Astrocyte (in vitro differentiated cells and primary cell): ENCODE results near the gene TBRG4. TPM values are rescaled to one million over a fixed set of nuclear protein-coding genes. Genes with fewer than 3 reads are reported as not detected.

Experiments
- DNase-seq: peaks from one replicate; pipeline ENCODE4 v3.0.0-alpha.2; 2010; ENCODE audit warnings: low read depth
- FAIRE-seq: peaks from 2 replicates; lab custom pipeline; 2011; peaks lifted over from hg19 to GRCh38; lab: Jason Lieb, UNC
- H2AFZ ChIP-seq: 2 replicates; pipeline ENCODE4 v1.6.0; 2012; ENCODE audit warnings: low read depth, low read length, inconsistent platforms
- H3K27ac ChIP-seq: 2 replicates; pipeline ENCODE4 v1.5.1; 2011; ENCODE audit warnings: low read depth, low read length, inconsistent platforms
- H3K27me3 ChIP-seq: 2 replicates; pipeline ENCODE4 v1.6.0; 2011; ENCODE audit warnings: low read length, inconsistent platforms; ENCODE audit not compliant: insufficient read depth
- H3K36me3 ChIP-seq: 2 replicates; pipeline ENCODE4 v1.5.1; 2011; ENCODE audit warnings: low read length, inconsistent platforms; ENCODE audit not compliant: insufficient read depth
- H3K4me1 ChIP-seq: 2 replicates; pipeline ENCODE4 v1.5.1; 2011; ENCODE audit warnings: low read length, inconsistent platforms; ENCODE audit not compliant: insufficient read depth
- H3K4me2 ChIP-seq: 2 replicates; pipeline ENCODE4 v1.6.0; 2012; ENCODE audit warnings: low read length, inconsistent platforms
- H3K4me3 ChIP-seq: 2 replicates; pipeline ENCODE4 v1.5.1; 2011; ENCODE audit warnings: low read depth, mild to moderate bottlenecking, low read length, inconsistent platforms; ENCODE audit not compliant: insufficient read depth
- H3K79me2 ChIP-seq: 2 replicates; pipeline ENCODE4 v1.6.0; 2012; ENCODE audit warnings: mild to moderate bottlenecking, low read length, inconsistent platforms; ENCODE audit not compliant: insufficient read depth
- H3K9ac ChIP-seq: 2 replicates; pipeline ENCODE4 v1.6.0; 2012; ENCODE audit warnings: mild to moderate bottlenecking, low read length, inconsistent platforms
- H3K9me3 ChIP-seq: 2 replicates; pipeline ENCODE4 v1.5.1; 2012; ENCODE audit warnings: low read depth, mild to moderate bottlenecking, low read length, inconsistent platforms; ENCODE audit not compliant: insufficient read depth
- H4K20me1 ChIP-seq: 2 replicates; pipeline ENCODE4 v1.6.0; 2012; ENCODE audit warnings: low read length, inconsistent platforms; ENCODE audit not compliant: insufficient read depth
- H3K27ac Mint-ChIP-seq: one replicate; pipeline ENCODE4 v1.8.0; 2021; ENCODE audit warnings: mild to moderate bottlenecking, mixed read lengths; ENCODE audit not compliant: unreplicated experiment
- H3K27me3 Mint-ChIP-seq: one replicate; pipeline ENCODE4 v1.8.0; 2021; ENCODE audit warnings: low read depth, mixed read lengths; ENCODE audit not compliant: unreplicated experiment
- H3K36me3 Mint-ChIP-seq: one replicate; pipeline ENCODE4 v1.8.0; 2021; ENCODE audit warnings: low read depth, mixed read lengths; ENCODE audit not compliant: unreplicated experiment
- H3K4me1 Mint-ChIP-seq: one replicate; pipeline ENCODE4 v1.8.0; 2021; ENCODE audit warnings: low read depth, mixed read lengths; ENCODE audit not compliant: unreplicated experiment
- H3K4me3 Mint-ChIP-seq: one replicate; pipeline ENCODE4 v1.8.0; 2021; ENCODE audit warnings: mild to moderate bottlenecking, moderate library complexity, mixed read lengths; ENCODE audit not compliant: unreplicated experiment
- H3K9me3 Mint-ChIP-seq: one replicate; pipeline ENCODE4 v1.8.0; 2021; ENCODE audit warnings: mild to moderate bottlenecking, mixed read lengths; ENCODE audit not compliant: unreplicated experiment
- CTCF ChIP-seq: IDR thresholded peaks from 2 replicates; pipeline ENCODE4 v1.5.1; 2011; ENCODE audit warnings: low read depth, mild to moderate bottlenecking, inconsistent platforms, low read length, moderate library complexity; ENCODE audit not compliant: insufficient read depth
- EZH2 ChIP-seq: IDR thresholded peaks from 2 replicates; pipeline ENCODE4 v1.6.1; 2012; ENCODE audit warnings: mild to moderate bottlenecking, low read length, inconsistent platforms; ENCODE audit not compliant: insufficient read depth
- total RNA-seq: library from RNA; stranded (reverse); gene quantifications from 2 replicates; pipeline ENCODE4 v1.2.1, GENCODE V29; 2021

The TBRG4 gene
- total RNA-seq, 1 donor from 2014 or later = 65.2 TPM

GRCh38 chr7:45105588-45106188 lies 5.8 kb downstream of the TBRG4 start:
- Histone ChIP-seq H3K9ac (peak overlapping the region; percentile 10), H3K4me2 (no peak overlapping the region), H2AFZ (no peak overlapping the region), H3K27me3 (no peaks in the 10 kb centered on the region), H3K4me3 (no peak overlapping the region), H3K27ac (no peak overlapping the region), H4K20me1 (peaks cover 84% of the 10 kb centered on the region), H3K36me3 (peaks cover 58% of the 10 kb centered on the region), H3K9me3 (no peaks in the 10 kb centered on the region), H3K4me1 (peaks cover 6% of the 10 kb centered on the region), H3K79me2 (peaks cover 71% of the 10 kb centered on the region)
- DNase-seq = no peak
- no peak for FAIRE-seq
- H3K27ac Mint-ChIP-seq = no peak overlapping the region
- H3K4me1 Mint-ChIP-seq = peaks cover 14% of the 10 kb centered on the region
- no peak overlapping the region for H3K4me3 Mint-ChIP-seq
- H3K27me3 Mint-ChIP-seq = no peaks in the 10 kb centered on the region
- peaks cover 6% of the 10 kb centered on the region for H3K36me3 Mint-ChIP-seq
- TF ChIP-seq CTCF = no peak
- TF ChIP-seq EZH2 = no peak
- H3K9me3 Mint-ChIP-seq = no peaks in the 10 kb centered on the region

GRCh38 chr7:45104844-45105587 lies 6.5 kb downstream of the TBRG4 start:
- no peak overlapping the region for H2AFZ ChIP-seq
- H3K27me3 ChIP-seq = no peaks in the 10 kb centered on the region
- peaks cover 60% of the 10 kb centered on the region for H3K36me3 ChIP-seq
- no peak overlapping the region for H3K9ac ChIP-seq
- H3K27ac ChIP-seq = no peak overlapping the region
- H3K27me3 Mint-ChIP-seq = no peaks in the 10 kb centered on the region
- FAIRE-seq (no peak), DNase-seq (no peak)
- no peak overlapping the region for H3K4me3 ChIP-seq
- peaks cover 6% of the 10 kb centered on the region for H3K36me3 Mint-ChIP-seq
- H3K9me3 Mint-ChIP-seq = no peaks in the 10 kb centered on the region
- no peak overlapping the region for H3K4me3 Mint-ChIP-seq
- H3K27ac Mint-ChIP-seq = no peak overlapping the region
- H4K20me1 ChIP-seq = peaks cover 84% of the 10 kb centered on the region
- H3K79me2 ChIP-seq = peaks cover 64% of the 10 kb centered on the region
- H3K4me2 ChIP-seq = no peak overlapping the region
- H3K9me3 ChIP-seq = no peaks in the 10 kb centered on the region
- peaks cover 4% of the 10 kb centered on the region for H3K4me1 ChIP-seq
- H3K4me1 Mint-ChIP-seq = peaks cover 14% of the 10 kb centered on the region
- TF ChIP-seq CTCF (no peak), EZH2 (no peak)
